GM18499 (cell line): ENCODE data around the gene TPX2.
"Not testable (repeated sequence)": the region's sequence is repeated elsewhere in the genome, so short reads cannot be mapped to it uniquely, and the experiment has no call there.

ENCODE experiments used
- ATAC-seq: cut with Tn5 transposase; IDR thresholded peaks from one replicate; pipeline ENCODE4 v1.9.1; 2021; ENCODE audit warnings: moderate number of reproducible peaks; ENCODE audit not compliant: insufficient read depth, unreplicated experiment

The TPX2 gene

GRCh38 chr20:31809661-31810060, 70.6 kb downstream of the TPX2 start:
- no peak for ATAC-seq

DNA sequence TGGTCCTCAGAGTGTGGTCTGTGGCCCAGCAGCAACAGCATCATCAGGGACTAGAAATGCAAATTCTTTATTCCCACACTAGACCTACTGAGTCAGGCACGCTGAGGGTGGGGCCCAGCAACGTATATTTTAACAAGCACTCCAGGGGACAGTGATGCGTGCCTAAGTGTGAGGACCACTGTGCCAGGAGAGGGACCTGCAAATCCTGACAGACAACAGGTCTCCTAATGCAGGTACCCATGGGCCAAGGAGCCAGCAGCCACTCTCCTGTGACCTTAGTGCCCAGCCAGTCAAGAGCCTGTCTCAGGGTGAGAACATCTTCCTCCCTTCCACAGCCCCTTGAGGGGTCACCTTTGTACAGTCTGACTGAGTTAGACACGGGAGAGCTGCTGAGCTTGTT, 72.1 kb downstream of the TPX2 start:
- ATAC-seq = no peak

- ATAC-seq = no peak
Measured at GRCh38 chr20:31811796-31812728, 73.0 kb downstream of the TPX2 start.

DNA sequence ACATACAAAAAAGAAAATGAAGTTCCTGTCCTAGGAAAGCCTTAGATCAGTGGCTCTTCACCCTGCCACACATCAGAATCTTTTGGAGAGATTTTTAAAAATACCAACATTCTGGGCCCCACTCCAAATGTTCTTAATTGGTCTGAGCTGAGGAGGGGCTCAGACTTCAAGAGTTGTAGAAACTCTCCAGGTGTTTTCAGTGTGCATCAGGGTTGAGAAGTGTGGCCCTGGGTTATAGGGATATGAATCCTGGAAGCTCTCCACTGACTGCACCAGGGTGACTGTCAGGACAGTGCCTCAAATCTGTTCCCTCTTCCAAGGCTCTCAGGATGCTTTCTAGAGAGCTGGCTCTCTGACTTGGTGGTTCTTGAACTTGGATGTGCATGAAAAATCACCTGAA, 74.5 kb downstream of the TPX2 start:
- ATAC-seq = no peak

DNA sequence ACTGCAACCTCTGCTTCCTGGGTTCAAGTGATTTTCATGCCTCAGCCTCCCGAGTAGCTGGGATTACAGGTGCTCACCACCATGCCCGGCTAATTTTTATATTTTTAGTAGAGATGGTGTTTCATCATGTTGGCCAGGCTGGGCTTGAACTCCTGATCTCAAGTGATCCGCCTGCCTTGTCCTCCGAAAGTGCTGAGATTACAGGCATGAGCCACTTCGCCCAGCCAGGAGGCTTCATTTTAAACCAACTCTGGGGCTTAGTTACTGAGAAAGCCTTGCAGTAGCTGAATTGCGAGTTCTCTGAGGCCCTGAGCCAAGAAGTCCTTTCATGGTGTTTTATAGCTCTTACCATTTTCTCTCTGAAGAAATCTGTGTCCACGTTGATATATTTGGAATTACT, 75.1 kb downstream of the TPX2 start:
- not testable (repeated sequence) for ATAC-seq

DNA sequence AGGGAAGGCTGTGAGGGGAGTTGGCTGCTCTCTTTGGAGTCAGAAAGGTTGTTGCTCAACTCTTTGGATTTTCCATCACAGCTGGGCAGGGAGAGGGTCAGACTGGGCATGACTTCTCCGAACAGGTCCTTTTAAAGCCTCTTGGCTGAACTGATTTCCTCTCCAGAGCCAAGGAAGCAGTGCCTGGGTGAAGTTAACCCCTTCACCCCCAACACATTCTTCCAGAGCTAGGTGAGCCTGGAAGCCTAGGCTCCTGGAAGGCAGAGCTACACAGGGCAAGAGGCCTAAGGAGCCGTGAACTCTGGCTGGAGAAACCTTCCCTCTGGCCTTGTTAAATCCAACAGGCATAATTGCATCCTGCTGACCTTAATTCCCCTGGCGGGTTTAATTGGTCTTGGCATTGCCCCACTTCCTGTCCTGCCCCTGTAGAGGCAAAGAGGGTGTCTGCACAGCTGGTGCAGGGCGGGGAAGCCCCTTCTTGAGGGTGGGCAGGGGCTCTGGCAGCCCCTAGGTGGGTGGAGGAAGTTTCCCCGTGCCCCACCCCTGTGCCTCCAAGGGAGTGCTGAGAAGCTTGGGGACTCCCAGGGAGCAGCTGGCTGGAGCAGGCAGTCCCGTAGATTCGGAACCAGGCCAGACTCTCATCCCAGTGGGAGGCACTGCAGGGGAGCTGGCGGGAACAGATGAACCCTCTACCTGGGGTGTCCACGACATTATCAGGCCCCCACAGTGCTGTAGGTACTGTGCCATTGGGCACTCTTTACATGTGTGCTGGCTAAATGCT, 76.5 kb downstream of the TPX2 start:
- no peak for ATAC-seq

DNA sequence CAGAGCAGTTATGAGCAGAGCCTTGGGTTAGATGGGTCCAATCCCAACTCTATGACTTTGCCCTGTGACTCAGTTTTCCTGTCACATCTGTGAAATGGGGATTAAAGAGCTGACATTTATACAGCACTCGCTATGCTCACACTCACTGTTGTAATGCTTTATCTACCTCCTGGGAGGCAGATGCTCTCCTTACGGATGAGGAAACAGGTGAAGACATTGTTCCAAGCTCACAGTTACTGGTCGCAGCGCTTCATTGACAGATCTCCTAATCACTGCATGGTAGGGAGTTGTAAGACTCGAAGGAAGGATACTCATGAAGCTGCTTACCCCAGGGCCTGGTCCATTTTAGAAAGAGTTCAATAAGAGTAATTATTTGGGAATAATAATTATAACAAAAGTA, 77.1 kb downstream of the TPX2 start:
- no peak for ATAC-seq

DNA sequence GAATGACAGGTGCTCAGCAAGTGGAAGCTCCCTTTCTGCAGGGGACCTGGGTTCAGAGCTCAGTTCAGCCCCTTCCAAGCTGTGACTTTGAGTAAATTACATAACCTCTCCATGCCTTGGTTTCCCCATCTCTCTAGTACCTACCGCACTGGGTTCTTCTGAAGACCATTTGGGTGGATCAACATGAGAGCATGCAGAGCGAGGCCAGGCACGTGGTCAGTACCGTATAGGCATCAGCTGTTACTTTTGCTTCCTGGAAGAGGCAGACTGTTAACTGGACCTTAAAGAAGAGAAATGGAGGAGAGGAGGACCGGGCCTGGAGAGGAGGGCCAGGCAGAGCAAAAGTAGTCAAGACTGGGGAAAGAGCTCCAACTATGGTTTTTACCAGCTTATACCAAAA, 78.4 kb downstream of the TPX2 start:
- no peak for ATAC-seq

DNA sequence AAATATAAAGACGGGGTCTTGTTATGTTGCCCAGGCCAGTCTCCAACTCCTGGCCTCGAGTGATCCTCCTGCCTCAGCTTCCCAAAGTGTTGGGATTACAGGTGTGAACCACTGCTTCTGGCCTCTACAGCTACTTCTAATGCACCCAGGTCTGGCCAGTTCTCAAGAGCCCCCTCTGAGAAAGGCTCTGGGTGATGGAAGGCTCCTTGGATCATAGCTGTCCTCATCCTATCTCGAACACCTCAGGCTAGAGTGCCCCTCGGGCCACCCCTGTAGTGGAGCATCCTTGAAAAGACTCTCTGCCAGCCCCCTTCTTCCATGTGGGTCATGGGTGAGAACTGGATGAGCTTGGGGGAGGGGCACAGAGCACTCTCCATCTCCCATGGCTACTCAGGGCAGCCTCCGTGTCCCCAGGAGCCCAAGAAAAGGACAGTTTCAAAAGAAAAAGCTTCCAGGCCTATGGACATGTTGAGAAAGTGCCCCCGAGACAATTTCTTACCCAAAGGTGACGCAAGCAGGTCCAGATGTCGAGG, 79.4 kb downstream of the TPX2 start:
- ATAC-seq = no peak

- ATAC-seq = no peak
Measured at GRCh38 chr20:31819083-31819784, 80.1 kb downstream of the TPX2 start, which contains the start of gene MYLK2. MYLK2 (plus strand) TSS chr20:31819356; CDS start chr20:31819581, 225 bp downstream.

DNA sequence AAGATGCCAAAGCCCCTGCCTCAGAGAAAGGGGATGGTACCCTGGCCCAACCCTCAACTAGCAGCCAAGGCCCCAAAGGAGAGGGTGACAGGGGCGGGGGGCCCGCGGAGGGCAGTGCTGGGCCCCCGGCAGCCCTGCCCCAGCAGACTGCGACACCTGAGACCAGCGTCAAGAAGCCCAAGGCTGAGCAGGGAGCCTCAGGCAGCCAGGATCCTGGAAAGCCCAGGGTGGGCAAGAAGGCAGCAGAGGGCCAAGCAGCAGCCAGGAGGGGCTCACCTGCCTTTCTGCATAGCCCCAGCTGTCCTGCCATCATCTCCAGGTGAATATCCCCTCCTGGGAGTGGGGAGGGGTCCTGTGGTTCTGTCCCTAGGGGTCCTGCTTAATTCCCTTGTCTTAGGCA, 81.1 kb downstream of the TPX2 start:
- no peak for ATAC-seq

GRCh38 chr20:31821427-31821826, 82.3 kb downstream of the TPX2 start:
- ATAC-seq = no peak

- ATAC-seq = no peak
Measured at GRCh38 chr20:31822421-31823330, 83.6 kb downstream of the TPX2 start.

DNA sequence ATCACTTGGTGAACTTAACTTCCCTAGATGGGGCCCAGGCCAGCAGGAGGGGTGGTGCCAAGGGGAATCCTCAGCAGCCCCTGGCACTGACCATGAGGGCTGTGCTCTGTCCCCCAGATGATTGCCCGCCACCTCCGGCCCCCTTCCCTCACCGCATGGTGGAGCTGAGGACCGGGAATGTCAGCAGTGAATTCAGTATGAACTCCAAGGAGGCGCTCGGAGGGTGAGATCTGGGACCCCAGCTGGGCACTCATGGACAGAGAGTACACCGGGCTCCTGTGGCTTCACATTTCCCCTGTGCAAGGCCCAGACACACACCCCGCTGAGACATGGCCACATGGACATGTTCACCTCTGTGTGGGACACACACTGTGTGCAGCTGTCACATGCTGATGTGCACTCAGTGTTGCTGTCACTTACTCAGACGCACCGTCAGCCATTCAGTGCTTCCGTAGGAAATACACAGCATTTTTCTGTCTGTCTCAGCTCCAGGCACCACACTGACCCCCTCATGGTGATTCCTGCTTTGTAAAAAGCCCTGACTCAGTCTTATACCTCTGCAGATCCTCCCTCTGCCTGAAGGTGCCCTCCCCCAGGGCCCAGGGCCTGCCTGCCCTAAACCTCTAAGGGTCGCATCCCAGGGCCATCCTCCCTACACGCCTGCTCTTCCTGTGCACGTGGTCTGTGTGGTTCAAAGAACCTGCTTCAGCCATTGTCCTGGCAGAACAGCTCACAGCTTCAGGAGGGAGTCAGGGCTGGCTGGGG, 84.5 kb downstream of the TPX2 start:
- no peak for ATAC-seq

- no peak for ATAC-seq
Measured at GRCh38 chr20:31824125-31824485, 85.0 kb downstream of the TPX2 start.

GRCh38 chr20:31824554-31825313, 85.6 kb downstream of the TPX2 start:
- no peak for ATAC-seq

GRCh38 chr20:31826074-31826473, 87.0 kb downstream of the TPX2 start:
- ATAC-seq = no peak

DNA sequence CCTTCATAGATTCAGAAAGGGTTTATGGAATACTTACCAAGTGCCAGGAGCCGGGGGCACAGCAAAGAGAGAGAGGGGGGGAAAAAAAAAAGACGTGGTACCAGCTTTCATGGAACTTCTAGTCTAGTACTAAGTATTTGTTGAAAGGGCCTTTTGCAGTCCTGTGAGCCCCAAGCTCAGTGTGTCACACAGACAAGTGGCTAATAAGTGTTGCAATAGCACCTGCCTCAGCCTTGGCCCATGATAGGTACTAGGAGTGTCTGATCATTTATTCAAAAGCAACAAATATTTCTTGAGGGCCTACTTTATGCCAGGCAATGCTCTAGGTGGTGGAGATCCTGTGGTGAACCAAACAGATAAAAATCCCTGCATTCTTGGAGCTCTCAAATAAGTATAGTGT, 88.0 kb downstream of the TPX2 start:
- no peak for ATAC-seq
